Smooth muscle cell (in vitro differentiated cells): ENCODE results near the gene INF2. TPM values are rescaled to one million over a fixed set of nuclear protein-coding genes. Genes with fewer than 3 reads are reported as not detected.

Source experiments
- DNase-seq: peaks from one replicate; lab custom pipeline; 2025; ENCODE audit not compliant: unreplicated experiment; lab: John Stamatoyannopoulos, UW
- H2AFZ ChIP-seq: fragments of 200-600 bp; sonication (generic); 2 replicates; pipeline ENCODE4 v1.6.0; 2016; ENCODE audit warnings: antibody characterized with exemption, low read depth, mild to moderate bottlenecking
- H3F3A ChIP-seq: fragments of 200-600 bp; sonication (generic); 2 replicates; pipeline ENCODE4 v1.6.0; 2017; ENCODE audit warnings: antibody characterized with exemption, low read depth
- H3K27ac ChIP-seq: fragments of 200-600 bp; sonication (generic); 2 replicates; pipeline ENCODE4 v1.5.1; 2016; ENCODE audit warnings: low read depth, mild to moderate bottlenecking
- H3K27me3 ChIP-seq: fragments of 200-600 bp; sonication (generic); 2 replicates; pipeline ENCODE4 v1.6.1; 2016; ENCODE audit warnings: low read depth, mild to moderate bottlenecking
- H3K36me3 ChIP-seq: fragments of 200-600 bp; sonication (generic); 2 replicates; pipeline ENCODE4 v1.5.1; 2016; ENCODE audit warnings: low read depth
- H3K4me1 ChIP-seq: fragments of 200-600 bp; sonication (generic); 2 replicates; pipeline ENCODE4 v1.5.1; 2016; ENCODE audit warnings: low read depth
- H3K4me2 ChIP-seq: fragments of 200-600 bp; sonication (generic); 2 replicates; pipeline ENCODE4 v1.6.0; 2016; ENCODE audit warnings: mild to moderate bottlenecking
- H3K4me3 ChIP-seq: fragments of 200-600 bp; sonication (generic); 2 replicates; pipeline ENCODE4 v1.5.1; 2016; ENCODE audit warnings: mild to moderate bottlenecking
- H3K79me2 ChIP-seq: fragments of 200-600 bp; sonication (generic); 2 replicates; pipeline ENCODE4 v1.6.0; 2016; ENCODE audit warnings: low read depth, mild to moderate bottlenecking
- H3K9ac ChIP-seq: fragments of 200-600 bp; sonication (generic); 2 replicates; pipeline ENCODE4 v1.6.0; 2016; ENCODE audit warnings: low read depth
- H3K9me3 ChIP-seq: fragments of 200-600 bp; sonication (generic); replicated peaks from 2 replicates; pipeline ENCODE4 v1.5.1; 2016; ENCODE audit warnings: low read depth
- H4K20me1 ChIP-seq: fragments of 200-600 bp; sonication (generic); 2 replicates; pipeline ENCODE4 v1.6.0; 2016; ENCODE audit warnings: low read depth
- CTCF ChIP-seq: fragments of 200-600 bp; sonication (generic); IDR thresholded peaks from 2 replicates; pipeline ENCODE4 v1.5.1; 2017; ENCODE audit warnings: borderline replicate concordance, mild to moderate bottlenecking, antibody characterized with exemption; ENCODE audit not compliant: insufficient read depth, poor library complexity, severe bottlenecking
- WGBS: methylation state at CpG from one replicate; pipeline ENCODE4 v1.1.7; 2016; ENCODE audit warnings: low lambda C conversion rate; 5-methylcytosine and 5-hydroxymethylcytosine counted together
- polyA plus RNA-seq: library from polyadenylated mRNA; unstranded; fragments of >200 nt; fragmentation: Nextera tagmentation; extraction: Ambion mirVana; gene quantifications from 2 replicates; pipeline ENCODE4 v1.2.1, GENCODE V29; 2016
- total RNA-seq: library from RNA; depleted of rRNA; stranded (reverse); fragments of >200 nt; gene quantifications from 2 replicates; pipeline ENCODE4 v1.2.3, GENCODE V29; 2014

The INF2 gene
- total and polyA plus RNA-seq, 2 experiments from 2014 or later: 19.9 to 29.8 TPM

- 96% methylated on average over 21 of the region's 24 CpGs for WGBS
These were observed 9.4 kb downstream of the INF2 start for GRCh38 chr14:104698688-104699425.

DNA sequence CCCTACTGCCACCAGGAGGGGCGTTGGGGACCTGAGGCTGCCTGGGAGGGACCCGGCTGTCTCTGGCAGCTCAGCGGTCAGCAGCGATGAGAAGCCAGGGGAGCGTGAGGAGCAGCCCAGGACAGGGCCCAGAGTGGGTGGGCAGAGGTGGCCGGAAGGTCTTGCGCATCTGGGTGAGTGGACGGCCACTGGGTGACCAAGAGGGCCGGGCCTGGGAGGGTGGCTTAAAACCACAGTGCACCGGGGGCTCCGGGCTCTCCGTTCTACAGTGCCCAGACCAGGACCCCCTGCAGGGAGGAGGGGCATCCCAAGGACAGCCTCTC lies 10.0 kb downstream of the INF2 start:
- H2AFZ ChIP-seq: no peak overlapping the region
- no peaks in the 10 kb centered on the region for H3F3A ChIP-seq
- no peaks in the 10 kb centered on the region for H3K9me3 ChIP-seq
- peaks cover 27% of the 10 kb centered on the region for H3K79me2 ChIP-seq
- peaks cover 6% of the 10 kb centered on the region for H3K4me1 ChIP-seq
- no peak overlapping the region for H3K4me3 ChIP-seq
- peaks cover 82% of the 10 kb centered on the region for H4K20me1 ChIP-seq
- no peak overlapping the region for H3K9ac ChIP-seq
- peaks cover 5% of the 10 kb centered on the region for H3K36me3 ChIP-seq
- no peak overlapping the region for H3K4me2 ChIP-seq
- no peak overlapping the region for H3K27ac ChIP-seq
- 96% methylated on average over 12 of the region's 12 CpGs for WGBS
- no peak for DNase-seq
- H3K27me3 ChIP-seq: no peaks in the 10 kb centered on the region
- TF ChIP-seq CTCF: no peak

More at GRCh38 chr14:104698688-104699425, 9.4 kb downstream of the INF2 start:
- peaks cover 32% of the 10 kb centered on the region for H3K79me2 ChIP-seq
- H3F3A ChIP-seq: no peaks in the 10 kb centered on the region
- H3K27me3 ChIP-seq: no peaks in the 10 kb centered on the region
- H3K4me3 ChIP-seq: no peak overlapping the region
- H3K36me3 ChIP-seq: peaks cover 2% of the 10 kb centered on the region
- no peak overlapping the region for H3K9ac ChIP-seq
- no peak for DNase-seq
- no peak overlapping the region for H3K4me2 ChIP-seq
- H4K20me1 ChIP-seq: peaks cover 87% of the 10 kb centered on the region
- no peaks in the 10 kb centered on the region for H3K9me3 ChIP-seq
- no peak overlapping the region for H2AFZ ChIP-seq
- no peak overlapping the region for H3K27ac ChIP-seq
- TF ChIP-seq CTCF: no peak
- peaks cover 7% of the 10 kb centered on the region for H3K4me1 ChIP-seq

GRCh38 chr14:104700225-104700651 lies 10.8 kb downstream of the INF2 start:
- no peak for DNase-seq
- Histone ChIP-seq H3K4me1 (no peaks in the 10 kb centered on the region), H3K9me3 (no peaks in the 10 kb centered on the region), H3K9ac (no peak overlapping the region), H3K4me2 (no peak overlapping the region), H2AFZ (no peak overlapping the region), H3K36me3 (peaks cover 10% of the 10 kb centered on the region), H4K20me1 (peaks cover 73% of the 10 kb centered on the region), H3K4me3 (no peak overlapping the region), H3K27me3 (no peaks in the 10 kb centered on the region), H3K79me2 (peaks cover 22% of the 10 kb centered on the region), H3K27ac (no peak overlapping the region), H3F3A (no peaks in the 10 kb centered on the region)
- TF ChIP-seq CTCF: no peak
- 74% methylated on average over 14 of the region's 14 CpGs for WGBS

- peaks cover 68% of the 10 kb centered on the region for H4K20me1 ChIP-seq
- H3K79me2 ChIP-seq: peaks cover 19% of the 10 kb centered on the region
- WGBS: 78% methylated on average over 22 of the region's 22 CpGs
- H3K27me3 ChIP-seq: no peaks in the 10 kb centered on the region
- no peak for TF ChIP-seq CTCF
- no peak overlapping the region for H3K9ac ChIP-seq
- no peaks in the 10 kb centered on the region for H3K9me3 ChIP-seq
- no peaks in the 10 kb centered on the region for H3K4me1 ChIP-seq
- H3K36me3 ChIP-seq: peaks cover 10% of the 10 kb centered on the region
- H2AFZ ChIP-seq: no peak overlapping the region
- no peaks in the 10 kb centered on the region for H3F3A ChIP-seq
- no peak overlapping the region for H3K4me2 ChIP-seq
- H3K27ac ChIP-seq: no peak overlapping the region
- no peak overlapping the region for H3K4me3 ChIP-seq
- no peak for DNase-seq
These were observed 11.4 kb downstream of the INF2 start for GRCh38 chr14:104700747-104701217.
